ENCODE data around the gene CXCR6. TPM values are rescaled to one million over a fixed set of nuclear protein-coding genes. Genes with fewer than 3 reads are reported as not detected.

CXCR6 gene
- total RNA-seq, 1 experiment from 2014 or later: not detected

DNA sequence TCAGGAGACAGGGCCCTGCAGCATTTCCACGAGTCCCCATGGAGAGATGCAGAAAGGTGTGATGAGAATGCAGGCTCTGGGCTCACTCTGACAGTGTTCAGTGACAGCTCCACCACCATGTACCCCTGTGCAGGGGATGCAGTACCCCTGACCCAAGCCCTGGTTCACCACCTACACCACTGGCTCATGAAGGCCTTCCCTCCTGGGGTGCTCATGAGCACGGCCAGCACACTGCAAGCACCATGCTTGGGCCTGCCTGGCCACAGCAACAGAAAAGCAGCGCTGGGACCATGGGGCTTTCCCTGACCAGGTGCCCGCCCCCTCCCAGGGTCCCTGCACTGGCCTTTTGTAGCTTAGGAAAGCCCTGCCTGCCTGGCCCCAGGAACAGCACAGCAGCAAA lies 6.2 kb downstream of the CXCR6 start (continued):
- TF ChIP-seq GABPB1 (CRISPR knock-in tag; IDR thresholded peaks at IDR 0.05): no peak
- TF ChIP-seq IRF1 (CRISPR knock-in tag; IDR thresholded peaks at IDR 0.05): no peak
- no peak for TF ChIP-seq E2F1 (CRISPR knock-in tag; IDR thresholded peaks at IDR 0.05)
- TF ChIP-seq, protein P1, sequence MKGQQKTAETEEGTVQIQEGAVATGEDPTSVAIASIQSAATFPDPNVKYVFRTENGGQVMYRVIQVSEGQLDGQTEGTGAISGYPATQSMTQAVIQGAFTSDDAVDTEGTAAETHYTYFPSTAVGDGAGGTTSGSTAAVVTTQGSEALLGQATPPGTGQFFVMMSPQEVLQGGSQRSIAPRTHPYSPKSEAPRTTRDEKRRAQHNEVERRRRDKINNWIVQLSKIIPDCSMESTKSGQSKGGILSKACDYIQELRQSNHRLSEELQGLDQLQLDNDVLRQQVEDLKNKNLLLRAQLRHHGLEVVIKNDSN (CRISPR knock-in tag; IDR thresholded peaks at IDR 0.05): no peak

DNA sequence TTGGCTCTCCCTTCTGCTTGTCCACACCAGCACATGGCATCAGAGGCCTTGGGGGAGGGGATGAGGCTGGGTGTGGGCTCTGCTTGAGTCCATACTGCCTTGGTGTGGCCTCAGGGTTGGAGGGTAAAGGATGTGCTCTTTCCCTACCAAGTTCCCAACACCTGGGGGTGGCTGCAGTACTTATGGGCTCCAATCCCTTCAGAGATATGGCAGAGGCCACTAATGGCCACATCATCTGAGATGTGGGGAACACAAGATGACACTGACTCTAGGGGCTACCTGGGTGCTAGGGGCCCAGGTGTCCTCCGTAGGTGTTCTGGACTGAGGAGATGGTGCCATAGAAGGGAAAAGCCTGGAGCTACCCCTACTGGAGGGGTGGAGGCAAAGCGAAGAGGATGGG lies 6.9 kb downstream of the CXCR6 start:
- ChIA-PET POLR2A (no interaction called here), CTCF (interaction anchor here (1.0 kb wide), 1 partner anchor 11 kb away, joined by 4 read pairs; no protein-coding TSS in a partner anchor)
- Mint-ChIP-seq H3K27ac (no peak overlapping the region), H3K27me3 (ENCODE audit: low read depth) (no peaks in the 10 kb centered on the region), H3K4me1 (no peaks in the 10 kb centered on the region), H3K4me3 (no peak overlapping the region), H3K9me3 (no peaks in the 10 kb centered on the region), H3K36me3 (peaks cover 67% of the 10 kb centered on the region)
- TF ChIP-seq, protein P2, sequence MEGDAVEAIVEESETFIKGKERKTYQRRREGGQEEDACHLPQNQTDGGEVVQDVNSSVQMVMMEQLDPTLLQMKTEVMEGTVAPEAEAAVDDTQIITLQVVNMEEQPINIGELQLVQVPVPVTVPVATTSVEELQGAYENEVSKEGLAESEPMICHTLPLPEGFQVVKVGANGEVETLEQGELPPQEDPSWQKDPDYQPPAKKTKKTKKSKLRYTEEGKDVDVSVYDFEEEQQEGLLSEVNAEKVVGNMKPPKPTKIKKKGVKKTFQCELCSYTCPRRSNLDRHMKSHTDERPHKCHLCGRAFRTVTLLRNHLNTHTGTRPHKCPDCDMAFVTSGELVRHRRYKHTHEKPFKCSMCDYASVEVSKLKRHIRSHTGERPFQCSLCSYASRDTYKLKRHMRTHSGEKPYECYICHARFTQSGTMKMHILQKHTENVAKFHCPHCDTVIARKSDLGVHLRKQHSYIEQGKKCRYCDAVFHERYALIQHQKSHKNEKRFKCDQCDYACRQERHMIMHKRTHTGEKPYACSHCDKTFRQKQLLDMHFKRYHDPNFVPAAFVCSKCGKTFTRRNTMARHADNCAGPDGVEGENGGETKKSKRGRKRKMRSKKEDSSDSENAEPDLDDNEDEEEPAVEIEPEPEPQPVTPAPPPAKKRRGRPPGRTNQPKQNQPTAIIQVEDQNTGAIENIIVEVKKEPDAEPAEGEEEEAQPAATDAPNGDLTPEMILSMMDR (IDR thresholded peaks at IDR 0.05): no peak
- TF ChIP-seq FOXK1 (CRISPR knock-in tag; IDR thresholded peaks at IDR 0.05) (no peak), NR3C1 (CRISPR knock-in tag; conservative IDR thresholded peaks at IDR 0.05; ENCODE audit: low read depth) (no peak), SMAD4 (CRISPR knock-in tag; IDR thresholded peaks at IDR 0.05) (no peak), NR2C2 (CRISPR knock-in tag; IDR thresholded peaks at IDR 0.05) (no peak), EMX1 (CRISPR knock-in tag; IDR thresholded peaks at IDR 0.05) (no peak), PRRX2 (CRISPR knock-in tag; IDR thresholded peaks at IDR 0.05) (no peak), NFATC4 (CRISPR knock-in tag; IDR thresholded peaks at IDR 0.05) (no peak), MYBL2 (CRISPR knock-in tag; IDR thresholded peaks at IDR 0.05) (no peak), HMGA2 (CRISPR knock-in tag; IDR thresholded peaks at IDR 0.05) (no peak), ATF6 (CRISPR knock-in tag; IDR thresholded peaks at IDR 0.05) (no peak), NFE2L1 (CRISPR knock-in tag; IDR thresholded peaks at IDR 0.05) (no peak)
- TF ChIP-seq, protein P3, sequence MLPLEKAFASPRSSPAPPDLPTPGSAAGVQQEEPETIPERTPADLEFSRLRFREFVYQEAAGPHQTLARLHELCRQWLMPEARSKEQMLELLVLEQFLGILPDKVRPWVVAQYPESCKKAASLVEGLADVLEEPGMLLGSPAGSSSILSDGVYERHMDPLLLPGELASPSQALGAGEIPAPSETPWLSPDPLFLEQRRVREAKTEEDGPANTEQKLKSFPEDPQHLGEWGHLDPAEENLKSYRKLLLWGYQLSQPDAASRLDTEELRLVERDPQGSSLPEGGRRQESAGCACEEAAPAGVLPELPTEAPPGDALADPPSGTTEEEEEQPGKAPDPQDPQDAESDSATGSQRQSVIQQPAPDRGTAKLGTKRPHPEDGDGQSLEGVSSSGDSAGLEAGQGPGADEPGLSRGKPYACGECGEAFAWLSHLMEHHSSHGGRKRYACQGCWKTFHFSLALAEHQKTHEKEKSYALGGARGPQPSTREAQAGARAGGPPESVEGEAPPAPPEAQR (CRISPR knock-in tag; IDR thresholded peaks at IDR 0.05): no peak
- TF ChIP-seq, protein P4, sequence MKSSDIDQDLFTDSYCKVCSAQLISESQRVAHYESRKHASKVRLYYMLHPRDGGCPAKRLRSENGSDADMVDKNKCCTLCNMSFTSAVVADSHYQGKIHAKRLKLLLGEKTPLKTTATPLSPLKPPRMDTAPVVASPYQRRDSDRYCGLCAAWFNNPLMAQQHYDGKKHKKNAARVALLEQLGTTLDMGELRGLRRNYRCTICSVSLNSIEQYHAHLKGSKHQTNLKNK (CRISPR knock-in tag; IDR thresholded peaks at IDR 0.05): no peak
- TF ChIP-seq, protein P5, sequence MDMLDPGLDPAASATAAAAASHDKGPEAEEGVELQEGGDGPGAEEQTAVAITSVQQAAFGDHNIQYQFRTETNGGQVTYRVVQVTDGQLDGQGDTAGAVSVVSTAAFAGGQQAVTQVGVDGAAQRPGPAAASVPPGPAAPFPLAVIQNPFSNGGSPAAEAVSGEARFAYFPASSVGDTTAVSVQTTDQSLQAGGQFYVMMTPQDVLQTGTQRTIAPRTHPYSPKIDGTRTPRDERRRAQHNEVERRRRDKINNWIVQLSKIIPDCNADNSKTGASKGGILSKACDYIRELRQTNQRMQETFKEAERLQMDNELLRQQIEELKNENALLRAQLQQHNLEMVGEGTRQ (CRISPR knock-in tag; IDR thresholded peaks at IDR 0.05): no peak
- TF ChIP-seq, protein P6, sequence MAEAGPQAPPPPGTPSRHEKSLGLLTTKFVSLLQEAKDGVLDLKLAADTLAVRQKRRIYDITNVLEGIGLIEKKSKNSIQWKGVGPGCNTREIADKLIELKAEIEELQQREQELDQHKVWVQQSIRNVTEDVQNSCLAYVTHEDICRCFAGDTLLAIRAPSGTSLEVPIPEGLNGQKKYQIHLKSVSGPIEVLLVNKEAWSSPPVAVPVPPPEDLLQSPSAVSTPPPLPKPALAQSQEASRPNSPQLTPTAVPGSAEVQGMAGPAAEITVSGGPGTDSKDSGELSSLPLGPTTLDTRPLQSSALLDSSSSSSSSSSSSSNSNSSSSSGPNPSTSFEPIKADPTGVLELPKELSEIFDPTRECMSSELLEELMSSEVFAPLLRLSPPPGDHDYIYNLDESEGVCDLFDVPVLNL (CRISPR knock-in tag; IDR thresholded peaks at IDR 0.05; ENCODE audit: borderline replicate concordance, low read depth): no peak
- ATAC-seq: no peak
- DNase-seq (ENCODE audit: low spot score): no peak

All from WTC11 (cell line).